ENCODE results near the gene ASB4.
A peak's percentile ranks its signal among the peaks of the same experiment; 100 is the strongest.

ASB4 gene

GRCh38 chr7:95526128-95526738 lies 40.5 kb downstream of the ASB4 start:
- no peak for DNase-seq (ENCODE audit: low read depth)

GRCh38 chr7:95527033-95527775 lies 41.5 kb downstream of the ASB4 start:
- DNase-seq (ENCODE audit: low read depth) = no peak

GRCh38 chr7:95527776-95528250 lies 42.1 kb downstream of the ASB4 start:
- no peak for DNase-seq (ENCODE audit: low read depth)

- DNase-seq (ENCODE audit: low read depth) = no peak
Measured at GRCh38 chr7:95529701-95530100, 44.0 kb downstream of the ASB4 start.

DNA sequence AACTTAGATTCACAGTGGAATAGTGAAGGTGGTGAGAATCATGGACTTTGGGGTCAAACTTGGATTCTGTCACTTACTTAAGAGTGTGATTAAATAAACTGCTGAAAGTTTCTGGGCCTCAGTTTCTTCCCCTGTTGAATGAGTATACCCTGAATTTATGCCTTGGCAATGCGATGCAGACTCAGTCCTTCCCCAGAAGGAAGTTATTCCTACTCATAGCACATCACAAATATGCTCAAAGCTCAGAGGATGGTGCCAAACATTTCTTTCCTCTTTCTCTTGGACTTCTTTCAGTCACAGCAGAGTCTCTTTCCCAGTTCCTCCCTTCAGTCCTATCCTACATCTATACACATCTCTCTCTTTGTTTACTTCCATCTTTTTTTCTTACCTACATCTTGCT lies 45.1 kb downstream of the ASB4 start:
- no peak for DNase-seq (ENCODE audit: low read depth)

- no peak for DNase-seq (ENCODE audit: low read depth)
Measured at GRCh38 chr7:95531605-95532219, 46.0 kb downstream of the ASB4 start.

DNA sequence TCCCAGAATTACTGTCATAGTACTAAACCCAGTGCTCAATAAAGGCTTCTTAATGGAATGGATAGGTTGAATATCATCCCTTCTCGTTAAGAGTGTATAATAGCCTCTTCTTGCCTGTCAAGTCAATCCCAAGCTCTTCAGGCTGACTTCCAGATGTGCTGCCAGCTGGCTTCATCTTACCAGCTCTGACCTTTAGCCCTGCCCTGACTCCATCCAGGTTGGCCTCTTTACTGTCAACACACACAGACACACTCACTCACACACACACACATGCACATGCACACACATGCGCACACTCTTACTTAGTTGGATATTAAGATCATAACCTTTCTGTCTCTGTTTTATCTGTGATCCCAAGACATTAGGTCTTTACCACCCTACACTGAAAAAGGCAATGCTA lies 49.1 kb downstream of the ASB4 start:
- no peak for DNase-seq (ENCODE audit: low read depth)

DNA sequence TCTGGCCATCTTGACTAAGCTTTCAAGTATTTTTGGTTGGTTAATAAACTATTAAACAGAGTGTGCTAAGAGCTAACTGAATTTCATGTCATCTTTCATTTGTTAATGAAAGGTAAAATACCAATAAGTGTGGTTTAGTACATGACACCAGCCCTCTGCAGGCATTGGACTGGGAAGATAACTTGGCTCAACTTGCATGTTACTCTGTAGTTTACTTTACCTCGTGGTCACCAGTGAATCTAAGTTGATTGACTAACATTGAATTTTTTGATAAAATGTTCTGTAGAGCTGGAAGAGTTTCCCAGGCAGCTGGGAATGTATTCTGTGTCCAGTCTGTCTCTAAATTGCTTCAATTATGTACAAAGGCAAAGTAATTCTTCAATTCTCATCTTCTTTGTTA lies 49.9 kb downstream of the ASB4 start:
- no peak for DNase-seq (ENCODE audit: low read depth)

DNA sequence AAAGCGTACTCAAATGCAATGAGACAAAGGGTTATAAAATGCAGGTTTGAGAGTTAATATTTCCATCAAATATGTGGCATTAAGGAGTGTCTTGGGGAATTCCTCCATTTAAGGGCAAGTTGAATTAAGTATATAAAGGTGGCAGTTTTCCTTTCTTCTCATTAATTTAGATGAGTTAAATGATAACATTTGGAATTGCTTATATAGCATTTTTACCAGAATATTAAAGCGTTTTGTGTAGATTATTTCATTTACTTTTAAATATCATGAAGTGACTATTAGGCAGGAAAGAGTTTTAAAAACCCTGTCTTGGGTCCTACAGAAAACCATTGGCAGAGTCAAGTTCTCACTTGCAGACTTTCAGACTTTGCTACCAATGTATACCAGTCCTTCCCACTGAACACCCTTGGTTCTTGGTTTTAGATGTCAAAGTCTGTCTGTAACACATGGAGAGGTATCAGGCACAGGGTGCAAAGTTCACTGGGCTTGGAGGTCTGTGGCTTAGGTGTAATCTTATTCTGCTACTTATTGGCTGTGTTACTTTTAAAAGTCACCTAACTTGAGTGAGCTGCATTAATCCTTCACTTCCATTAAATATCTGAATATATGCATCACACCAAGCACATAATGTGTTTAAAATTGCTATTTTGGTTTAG lies 51.0 kb downstream of the ASB4 start:
- no peak for DNase-seq (ENCODE audit: low read depth)

DNA sequence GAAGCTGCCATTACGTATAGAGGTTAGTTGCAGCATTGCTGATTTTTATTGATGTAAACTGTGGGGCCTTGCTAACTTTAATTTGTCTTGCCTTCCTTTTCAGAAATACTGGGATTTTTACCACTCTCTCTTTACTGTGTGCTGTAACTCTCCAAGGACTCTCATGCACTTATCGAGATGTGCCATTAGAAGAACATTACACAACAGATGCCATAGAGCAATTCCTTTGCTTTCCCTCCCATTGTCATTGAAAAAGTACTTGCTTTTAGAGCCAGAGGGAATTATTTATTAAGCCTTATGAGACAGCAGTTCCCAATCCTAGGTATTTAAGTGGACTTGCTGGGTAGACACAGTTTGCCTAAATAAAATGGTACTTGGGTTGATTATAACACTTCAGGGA lies 51.7 kb downstream of the ASB4 start:
- no peak for DNase-seq (ENCODE audit: low read depth)

- DNase-seq (ENCODE audit: low read depth) = no peak
Measured at GRCh38 chr7:95539426-95539825, 53.7 kb downstream of the ASB4 start.

- DNase-seq (ENCODE audit: low read depth) = no peak
Measured at GRCh38 chr7:95540366-95540765, 54.6 kb downstream of the ASB4 start.

DNA sequence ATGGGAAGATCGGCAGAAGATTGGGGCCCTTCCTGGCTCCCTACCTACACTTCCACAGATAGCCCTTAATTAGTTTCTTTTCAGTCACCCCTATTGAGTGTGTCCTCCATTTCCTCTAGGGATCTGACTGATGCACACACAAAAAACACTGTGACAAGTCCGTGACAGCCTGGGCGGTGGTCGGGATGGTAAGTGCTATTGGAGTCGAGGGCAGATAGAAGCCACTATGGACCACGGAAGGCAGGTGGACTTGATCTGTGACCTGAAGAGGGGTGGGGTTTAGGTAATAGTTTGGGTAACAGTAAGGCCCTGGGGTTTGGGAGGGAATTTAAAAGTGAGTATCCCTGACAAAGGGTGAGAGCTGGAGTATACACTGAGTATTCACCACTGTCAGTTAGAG lies 57.6 kb downstream of the ASB4 start:
- no peak for DNase-seq (ENCODE audit: low read depth)

- DNase-seq (ENCODE audit: low read depth) = no peak
Measured at GRCh38 chr7:95544171-95544570, 58.4 kb downstream of the ASB4 start.

GRCh38 chr7:95545007-95545615 lies 59.4 kb downstream of the ASB4 start:
- DNase-seq (ENCODE audit: low read depth) = peak; percentile 1

- no peak for DNase-seq (ENCODE audit: low read depth)
Measured at GRCh38 chr7:95545673-95546072, 59.9 kb downstream of the ASB4 start.

DNA sequence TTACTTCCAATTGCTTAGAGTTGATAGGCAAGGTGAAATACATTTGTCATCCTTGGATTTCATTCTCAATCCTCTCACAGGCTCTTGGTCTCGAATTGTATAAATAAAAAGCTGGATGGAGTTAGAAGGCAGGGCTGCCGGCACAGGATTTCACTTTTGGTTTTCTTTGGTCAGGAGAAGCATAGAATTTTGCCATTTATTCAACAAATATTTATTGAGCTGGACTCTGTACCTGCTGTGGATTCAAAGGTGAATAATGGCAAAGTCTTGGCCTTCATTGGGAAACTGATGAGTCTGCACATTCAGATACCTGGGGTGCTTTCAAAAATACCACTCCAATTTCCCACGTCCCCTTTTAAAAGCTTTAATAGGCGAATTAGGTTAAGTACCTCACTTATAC lies 60.9 kb downstream of the ASB4 start:
- DNase-seq (ENCODE audit: low read depth) = no peak

DNA sequence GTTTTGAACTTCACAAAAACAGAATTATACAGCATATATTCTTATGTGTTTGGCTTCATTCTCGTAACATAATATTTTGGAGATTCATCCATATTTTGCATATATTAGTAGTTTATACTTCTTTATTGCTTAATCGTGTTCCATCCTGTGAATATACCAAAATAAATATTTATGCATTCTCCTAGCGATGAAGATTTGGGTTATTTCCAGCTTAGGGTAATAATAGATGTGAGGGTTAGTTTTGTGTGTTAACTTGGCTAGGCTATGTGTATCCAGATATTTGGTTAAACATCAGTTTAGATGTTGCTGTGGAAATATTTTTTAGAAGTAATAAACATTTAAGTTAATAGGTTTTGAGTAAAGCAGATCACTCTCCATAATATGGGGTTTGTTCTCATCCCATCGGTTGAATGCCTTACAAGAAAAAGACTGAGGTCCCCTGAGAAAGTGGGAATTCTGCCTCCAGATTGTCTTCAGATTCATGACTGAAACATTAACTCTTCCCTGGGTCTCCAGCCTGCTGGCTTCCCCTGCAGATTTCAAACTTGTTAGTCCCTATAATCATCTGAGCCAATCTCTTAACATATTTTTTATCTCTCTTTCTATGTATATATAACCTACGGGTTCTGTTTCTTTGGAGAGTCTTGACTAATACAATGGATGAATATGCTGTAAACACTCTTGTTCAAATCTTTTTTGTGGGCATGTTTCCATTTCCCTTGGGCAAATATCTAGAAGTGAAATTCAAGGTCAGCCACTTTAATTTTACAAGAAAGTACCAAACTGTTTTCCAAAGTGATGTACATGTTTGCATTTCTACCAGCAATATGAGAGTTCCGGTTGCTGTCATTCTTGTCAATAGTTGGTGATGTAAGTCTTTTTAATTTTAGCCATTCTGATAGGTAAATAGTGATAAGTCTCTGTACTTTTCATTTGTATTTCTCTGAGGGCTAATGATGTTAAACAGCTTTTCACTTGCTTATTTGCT lies 61.9 kb downstream of the ASB4 start:
- DNase-seq (ENCODE audit: low read depth) = no peak

GRCh38 chr7:95549818-95550529 lies 64.2 kb downstream of the ASB4 start:
- peak; percentile 35 for DNase-seq (ENCODE audit: low read depth)

GRCh38 chr7:95550546-95550945 lies 64.8 kb downstream of the ASB4 start:
- no peak for DNase-seq (ENCODE audit: low read depth)

All from HS-27A (cell line).